ENCODE results near the gene STX2. TPM values are rescaled to one million over a fixed set of nuclear protein-coding genes. Genes with fewer than 3 reads are reported as not detected.

Gene STX2

GRCh38 chr12:130742716-130743115 lies 96.3 kb downstream of the STX2 start:
- Histone ChIP-seq H2BK15ac (ENCODE audit: low read length) (no peak overlapping the region), H3K18ac (ENCODE audit: low read length) (no peak overlapping the region), H3K4me1 (ENCODE audit: control insufficient read depth in 2 of 2, insufficient read depth in 1 of 2, low read depth in 1 of 2, low read length in 2 of 2) (no peaks in the 10 kb centered on the region), H2AFZ (ENCODE audit: low read length) (no peak overlapping the region), H2BK12ac (ENCODE audit: low read length) (no peak overlapping the region), H3K27ac (replicated peaks; ENCODE audit: low read length) (no peak overlapping the region), H2BK5ac (ENCODE audit: low read length) (no peak overlapping the region), H3K4me2 (ENCODE audit: insufficient read depth, low read length, poor library complexity, severe bottlenecking) (no peak overlapping the region), H3K9ac (ENCODE audit: low read depth, low read length, poor library complexity) (no peak overlapping the region), H3K79me1 (ENCODE audit: low read depth, low read length) (no peaks in the 10 kb centered on the region), H2AK5ac (ENCODE audit: low read depth, low read length) (no peak overlapping the region), H3K4ac (ENCODE audit: low read length) (no peak overlapping the region), H4K91ac (ENCODE audit: low read depth, low read length, poor library complexity) (no peak overlapping the region), H3K9me3 (replicated peaks in 1 of 2; ENCODE audit: control insufficient read depth in 2 of 2, insufficient read depth in 1 of 2, low read depth in 1 of 2, low read length in 2 of 2) (no peaks in the 10 kb centered on the region), H3K14ac (ENCODE audit: low read length) (no peak overlapping the region), H3K23ac (ENCODE audit: low read depth, low read length, poor library complexity) (no peak overlapping the region), H2BK120ac (ENCODE audit: low read depth, low read length) (no peak overlapping the region), H3K27me3 (ENCODE audit: control insufficient read depth in 3 of 3, insufficient read depth in 3 of 3, low read depth in 1 of 3, low read length in 3 of 3) (peaks cover 0 to 4% (median 0%) of the 10 kb centered on the region in 3 experiments), H3K36me3 (replicated peaks in 1 of 2; ENCODE audit: control insufficient read depth in 2 of 2, insufficient read depth in 2 of 2, low read length in 2 of 2) (no peaks in the 10 kb centered on the region), H4K8ac (ENCODE audit: low read depth, low read length) (no peak overlapping the region), H3K4me3 (ENCODE audit: low read length in 2 of 2) (no peak overlapping the region)
- DNase-seq (ENCODE audit: low spot score), result no peak
- no CpG with 5 or more reads among the region's 1 CpG for WGBS, 2 donors (ENCODE audit: extremely low coverage in 2 of 2, insufficient read length in 2 of 2, insufficient replicate concordance in 1 of 2)

GRCh38 chr12:130742112-130742511 lies 96.9 kb downstream of the STX2 start:
- peaks cover 0 to 8% (median 0%) of the 10 kb centered on the region in 3 experiments for H3K27me3 ChIP-seq (ENCODE audit: control insufficient read depth in 3 of 3, insufficient read depth in 3 of 3, low read depth in 1 of 3, low read length in 3 of 3)
- no peak overlapping the region for H2AFZ ChIP-seq (ENCODE audit: low read length)
- H3K4me1 ChIP-seq (ENCODE audit: control insufficient read depth in 2 of 2, insufficient read depth in 1 of 2, low read depth in 1 of 2, low read length in 2 of 2), result no peaks in the 10 kb centered on the region
- H3K4me2 ChIP-seq (ENCODE audit: insufficient read depth, low read length, poor library complexity, severe bottlenecking), result no peak overlapping the region
- no CpG with 5 or more reads among the region's 12 CpGs for WGBS, 2 donors (ENCODE audit: extremely low coverage in 2 of 2, insufficient read length in 2 of 2, insufficient replicate concordance in 1 of 2)
- no peak for DNase-seq (ENCODE audit: low spot score)
- no peak overlapping the region for H3K27ac ChIP-seq (replicated peaks; ENCODE audit: low read length)
- H2BK120ac ChIP-seq (ENCODE audit: low read depth, low read length), result no peak overlapping the region
- H4K8ac ChIP-seq (ENCODE audit: low read depth, low read length), result no peak overlapping the region
- H3K14ac ChIP-seq (ENCODE audit: low read length), result no peak overlapping the region
- H4K91ac ChIP-seq (ENCODE audit: low read depth, low read length, poor library complexity), result no peak overlapping the region
- no peak overlapping the region for H3K9ac ChIP-seq (ENCODE audit: low read depth, low read length, poor library complexity)
- H2BK12ac ChIP-seq (ENCODE audit: low read length), result no peak overlapping the region
- H2BK15ac ChIP-seq (ENCODE audit: low read length), result no peak overlapping the region
- no peaks in the 10 kb centered on the region for H3K9me3 ChIP-seq (replicated peaks in 1 of 2; ENCODE audit: control insufficient read depth in 2 of 2, insufficient read depth in 1 of 2, low read depth in 1 of 2, low read length in 2 of 2)
- no peak overlapping the region for H3K4ac ChIP-seq (ENCODE audit: low read length)
- no peak overlapping the region for H2BK5ac ChIP-seq (ENCODE audit: low read length)
- no peak overlapping the region for H3K4me3 ChIP-seq (ENCODE audit: low read length in 2 of 2)
- no peaks in the 10 kb centered on the region for H3K79me1 ChIP-seq (ENCODE audit: low read depth, low read length)
- H3K36me3 ChIP-seq (replicated peaks in 1 of 2; ENCODE audit: control insufficient read depth in 2 of 2, insufficient read depth in 2 of 2, low read length in 2 of 2), result no peaks in the 10 kb centered on the region
- no peak overlapping the region for H3K18ac ChIP-seq (ENCODE audit: low read length)
- no peak overlapping the region for H3K23ac ChIP-seq (ENCODE audit: low read depth, low read length, poor library complexity)
- H2AK5ac ChIP-seq (ENCODE audit: low read depth, low read length), result no peak overlapping the region

Small RNA genes within 50 kb of the gene (small RNA-seq; reads per million reads assigned to genes)
- not detected for gene RNU6-1077P (ENCODE audit: insufficient read depth)
